Hepatocyte (in vitro differentiated cells): Measurements from ENCODE around the gene RANBP1. TPM values are rescaled to one million over a fixed set of nuclear protein-coding genes. Genes with fewer than 3 reads are reported as not detected.

Source experiments
- DNase-seq: peaks from one replicate; pipeline ENCODE4 v3.0.0-alpha.2; 2016; ENCODE audit warnings: low spot score
- H2AFZ ChIP-seq: fragments of 200-600 bp; sonication (generic); 2 replicates; pipeline ENCODE4 v1.6.0; 2016; ENCODE audit warnings: antibody characterized with exemption, mild to moderate bottlenecking
- H3K27ac ChIP-seq: fragments of 200-600 bp; sonication (generic); 2 replicates; pipeline ENCODE4 v1.5.1; 2016; ENCODE audit warnings: mild to moderate bottlenecking
- H3K27me3 ChIP-seq: fragments of 200-600 bp; sonication (generic); 2 replicates; pipeline ENCODE4 v1.6.1; 2016
- H3K36me3 ChIP-seq: fragments of 200-600 bp; sonication (generic); replicated peaks from 2 replicates; pipeline ENCODE4 v1.5.1; 2016; ENCODE audit warnings: low read depth; ENCODE audit not compliant: insufficient read depth
- H3K4me1 ChIP-seq: fragments of 200-600 bp; sonication (generic); 2 replicates; pipeline ENCODE4 v1.5.1; 2016; ENCODE audit warnings: mild to moderate bottlenecking, moderate library complexity; ENCODE audit not compliant: insufficient read depth
- H3K4me2 ChIP-seq: fragments of 200-600 bp; sonication (generic); 2 replicates; pipeline ENCODE4 v1.6.0; 2016
- H3K4me3 ChIP-seq: fragments of 200-600 bp; sonication (generic); 2 replicates; pipeline ENCODE4 v1.5.1; 2016; ENCODE audit warnings: mild to moderate bottlenecking
- H3K79me2 ChIP-seq: fragments of 200-600 bp; sonication (generic); 2 replicates; pipeline ENCODE4 v1.6.0; 2017; ENCODE audit warnings: mild to moderate bottlenecking
- H3K9me2 ChIP-seq: fragments of 200-600 bp; sonication (generic); replicated peaks from 2 replicates; pipeline ENCODE4 v1.6.0; 2017; ENCODE audit warnings: mild to moderate bottlenecking; ENCODE audit not compliant: insufficient read depth
- H3K9me3 ChIP-seq: fragments of 200-600 bp; sonication (generic); 2 replicates; pipeline ENCODE4 v1.5.1; 2016; ENCODE audit warnings: low read depth, mild to moderate bottlenecking
- H4K20me1 ChIP-seq: fragments of 200-600 bp; sonication (generic); 2 replicates; pipeline ENCODE4 v1.6.0; 2016; ENCODE audit warnings: mild to moderate bottlenecking; ENCODE audit not compliant: insufficient read depth, poor library complexity, severe bottlenecking
- EZH2 ChIP-seq: fragments of 200-600 bp; sonication (generic); IDR thresholded peaks from 2 replicates; pipeline ENCODE4 v1.6.1; 2016; ENCODE audit warnings: antibody characterized with exemption, mild to moderate bottlenecking, borderline replicate concordance
- EZH2phosphoT487 ChIP-seq: fragments of 200-600 bp; sonication (generic); IDR thresholded peaks from one replicate; pipeline ENCODE4 v1.6.1; 2018; ENCODE audit warnings: antibody characterized with exemption, mild to moderate bottlenecking, low read depth, moderate library complexity; ENCODE audit not compliant: unreplicated experiment, severe bottlenecking
- WGBS: methylation state at CpG from one replicate; pipeline ENCODE4 v1.1.6; 2016; ENCODE audit warnings: low lambda C conversion rate; ENCODE audit errors: missing lambda C conversion rate; 5-methylcytosine and 5-hydroxymethylcytosine counted together
- polyA plus RNA-seq: library from polyadenylated mRNA; unstranded; fragments of >200 nt; fragmentation: Nextera tagmentation; extraction: Ambion mirVana; gene quantifications from 2 replicates; pipeline ENCODE4 v1.2.1, GENCODE V29; 2016
- total RNA-seq: library from RNA; depleted of rRNA; stranded (reverse); fragments of >200 nt; gene quantifications from 2 replicates; pipeline ENCODE4 v1.2.3, GENCODE V29; 2014
- TF ChIP-seq, protein P1 (sequence below): fragments of 200-600 bp; sonication (generic); IDR thresholded peaks from 2 replicates; pipeline ENCODE4 v1.5.1; 2016; ENCODE audit warnings: antibody characterized with exemption, mild to moderate bottlenecking; ENCODE audit not compliant: poor library complexity

RANBP1 gene
- total and polyA plus RNA-seq, 2 experiments from 2014 or later = 189 to 227 TPM

DNA sequence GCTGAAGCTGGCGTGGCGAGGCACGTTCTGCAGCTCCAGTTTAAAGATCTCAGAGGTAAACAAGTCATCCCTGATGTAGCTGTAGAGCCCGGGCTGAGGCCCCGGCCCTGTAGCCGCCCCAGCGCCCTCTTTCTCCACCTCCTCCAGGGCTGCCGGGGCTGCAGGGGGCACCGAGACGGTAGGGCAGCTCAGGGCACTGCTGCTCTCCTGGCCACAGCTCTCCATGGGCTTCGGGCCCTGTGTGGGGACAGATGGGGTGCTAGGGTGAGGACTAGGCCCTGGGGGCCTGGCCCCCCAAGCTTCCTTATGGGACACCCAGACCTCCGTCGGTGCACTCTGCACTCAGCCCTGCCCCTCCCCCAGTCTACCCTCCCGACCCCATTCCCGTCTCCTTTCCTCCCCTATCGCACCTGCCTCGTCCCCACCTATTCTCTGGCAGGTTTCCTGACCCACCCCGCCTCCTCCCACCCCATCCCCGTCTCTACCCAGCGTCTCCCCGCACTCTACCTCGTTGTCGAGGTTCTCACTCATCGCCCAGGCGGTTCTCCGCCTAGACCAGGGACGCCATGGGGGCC, 559 bp downstream of the RANBP1 start:
- Histone ChIP-seq H3K9me2 (no peaks in the 10 kb centered on the region), H3K4me1 (peaks cover 16% of the 10 kb centered on the region), H3K4me3 (peak overlapping the region; percentile 67), H3K27ac (peak overlapping the region; percentile 81), H2AFZ (peak overlapping the region; percentile 62), H3K79me2 (peaks cover 60% of the 10 kb centered on the region), H4K20me1 (no peaks in the 10 kb centered on the region), H3K9me3 (no peaks in the 10 kb centered on the region), H3K27me3 (no peaks in the 10 kb centered on the region), H3K36me3 (no peaks in the 10 kb centered on the region), H3K4me2 (peak overlapping the region; percentile 96)
- DNase-seq = peak; percentile 31
- 27% methylated on average over 20 of the region's 27 CpGs for WGBS
- TF ChIP-seq, protein P1, sequence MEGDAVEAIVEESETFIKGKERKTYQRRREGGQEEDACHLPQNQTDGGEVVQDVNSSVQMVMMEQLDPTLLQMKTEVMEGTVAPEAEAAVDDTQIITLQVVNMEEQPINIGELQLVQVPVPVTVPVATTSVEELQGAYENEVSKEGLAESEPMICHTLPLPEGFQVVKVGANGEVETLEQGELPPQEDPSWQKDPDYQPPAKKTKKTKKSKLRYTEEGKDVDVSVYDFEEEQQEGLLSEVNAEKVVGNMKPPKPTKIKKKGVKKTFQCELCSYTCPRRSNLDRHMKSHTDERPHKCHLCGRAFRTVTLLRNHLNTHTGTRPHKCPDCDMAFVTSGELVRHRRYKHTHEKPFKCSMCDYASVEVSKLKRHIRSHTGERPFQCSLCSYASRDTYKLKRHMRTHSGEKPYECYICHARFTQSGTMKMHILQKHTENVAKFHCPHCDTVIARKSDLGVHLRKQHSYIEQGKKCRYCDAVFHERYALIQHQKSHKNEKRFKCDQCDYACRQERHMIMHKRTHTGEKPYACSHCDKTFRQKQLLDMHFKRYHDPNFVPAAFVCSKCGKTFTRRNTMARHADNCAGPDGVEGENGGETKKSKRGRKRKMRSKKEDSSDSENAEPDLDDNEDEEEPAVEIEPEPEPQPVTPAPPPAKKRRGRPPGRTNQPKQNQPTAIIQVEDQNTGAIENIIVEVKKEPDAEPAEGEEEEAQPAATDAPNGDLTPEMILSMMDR = no peak
- TF ChIP-seq EZH2 (no peak), EZH2phosphoT487 (no peak)

DNA sequence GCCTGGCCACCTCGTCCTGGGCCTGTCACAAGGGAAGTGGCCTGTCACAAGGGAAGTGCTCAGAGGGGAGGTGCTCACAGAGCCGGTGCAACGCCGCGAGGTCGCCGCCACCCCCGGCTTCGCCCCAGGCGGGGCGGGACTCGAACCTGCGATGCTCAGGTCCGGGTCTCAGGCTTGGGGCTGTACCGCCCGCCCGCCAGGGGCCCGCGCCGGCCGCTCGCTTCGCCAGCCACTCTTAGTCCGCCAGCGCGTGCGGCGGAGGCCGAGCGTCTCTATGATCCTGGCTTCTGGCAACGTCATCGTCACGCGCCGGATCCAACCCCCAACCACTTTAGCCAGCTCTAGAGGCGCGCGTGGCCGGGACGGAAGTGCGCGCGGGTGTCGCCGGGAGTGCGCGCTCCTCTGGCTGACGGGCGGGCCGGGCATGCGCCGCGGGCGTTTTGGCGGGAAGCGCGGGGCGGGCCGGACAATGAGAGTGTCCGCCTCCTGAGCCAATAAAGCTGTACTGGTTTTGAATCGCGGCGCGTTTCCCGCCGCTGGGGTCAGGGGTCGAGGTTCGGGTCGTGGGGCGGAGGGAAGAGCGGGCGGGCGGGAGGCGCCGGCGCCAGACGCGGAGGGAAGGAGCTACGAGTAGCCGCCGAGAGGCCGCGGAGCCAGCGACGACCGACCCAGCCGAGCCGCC, 1.2 kb downstream of the RANBP1 start, which contains the start of gene TRMT2A:
Gene TRMT2A (minus strand): TSS at position 276 of the 682 bp plus-strand sequence. CDS start 320 bp downstream, outside the sequence.
- peak; percentile 99 for DNase-seq

DNA sequence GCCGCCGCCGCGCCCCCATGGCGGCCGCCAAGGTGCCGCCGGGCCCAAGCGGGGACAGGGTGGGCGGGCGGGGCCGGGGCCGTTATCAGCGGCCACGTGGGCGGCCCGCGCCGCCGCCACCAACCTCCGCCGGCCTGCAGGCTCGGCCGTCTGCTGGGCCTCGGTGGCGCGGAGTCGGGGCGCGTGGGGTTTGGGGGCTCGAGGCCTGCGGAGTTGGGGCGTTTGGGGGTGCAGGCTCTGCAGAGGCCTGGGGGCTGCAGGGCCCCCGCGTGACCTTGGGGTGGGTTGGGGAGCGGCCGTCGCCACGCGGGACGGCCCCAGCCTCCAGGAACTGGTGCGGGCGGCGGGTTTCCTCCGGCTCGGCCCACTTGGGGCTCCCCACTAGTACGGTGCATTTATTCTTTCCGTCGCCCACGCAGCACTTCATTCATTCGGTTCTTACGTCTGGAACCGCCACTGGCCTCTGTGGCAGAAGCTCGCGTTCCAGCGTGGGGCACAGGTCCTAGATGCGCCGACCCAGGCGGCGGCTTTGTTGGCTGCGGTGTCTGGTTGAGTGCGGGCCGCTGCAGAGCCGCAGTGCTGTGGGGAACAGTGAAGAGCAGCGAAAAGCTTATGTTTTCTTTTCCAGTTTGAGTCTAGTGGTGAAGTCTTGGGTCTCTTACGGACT, 1.9 kb downstream of the RANBP1 start:
- Histone ChIP-seq H3K27me3 (no peaks in the 10 kb centered on the region), H3K36me3 (no peaks in the 10 kb centered on the region), H3K9me2 (no peaks in the 10 kb centered on the region), H2AFZ (no peak overlapping the region), H3K4me1 (peaks cover 16% of the 10 kb centered on the region), H3K4me3 (peak overlapping the region; percentile 83), H3K27ac (peak overlapping the region; percentile 82), H3K9me3 (no peaks in the 10 kb centered on the region), H3K79me2 (peaks cover 69% of the 10 kb centered on the region), H4K20me1 (no peaks in the 10 kb centered on the region), H3K4me2 (peak overlapping the region; percentile 85)
- peak; percentile 56 for DNase-seq
- TF ChIP-seq, protein P1 = no peak
- TF ChIP-seq EZH2phosphoT487 (no peak), EZH2 (no peak)
- under 1% methylated on average over 46 of the region's 66 CpGs for WGBS

More for the DNA sequence above, 1.2 kb downstream of the RANBP1 start, which contains the start of gene TRMT2A:
- Histone ChIP-seq H4K20me1 (no peaks in the 10 kb centered on the region), H3K4me2 (peak within 1 kb of the TSS; percentile 96), H3K79me2 (peaks cover 66% of the 10 kb centered on the region), H3K36me3 (no peaks in the 10 kb centered on the region), H3K4me1 (peaks cover 16% of the 10 kb centered on the region), H2AFZ (peak within 1 kb of the TSS; percentile 62), H3K27me3 (no peaks in the 10 kb centered on the region), H3K4me3 (peak within 1 kb of the TSS; percentile 83), H3K27ac (peak within 1 kb of the TSS; percentile 82), H3K9me2 (no peaks in the 10 kb centered on the region), H3K9me3 (no peaks in the 10 kb centered on the region)
- WGBS = under 1% methylated on average over 63 of the region's 88 CpGs
- TF ChIP-seq EZH2 = no peak
- TF ChIP-seq, protein P1 = peak; percentile 34
